Heart left ventricle (tissue), 16 donors: ENCODE data around the gene STIP1. TPM values are rescaled to one million over a fixed set of nuclear protein-coding genes. Genes with fewer than 3 reads are reported as not detected.
A peak's percentile ranks its signal among the peaks of the same experiment; 100 is the strongest.

Experiments used
- ATAC-seq, 4 donors: fragments of 200-7000 bp; cut with Tn5 transposase; one replicate each; pipeline ENCODE4 v1.9.1; 2020 to 2022; ENCODE audit warnings: moderate library complexity in 4 of 4, mild to moderate bottlenecking in 3 of 4, moderate number of reproducible peaks in 1 of 4
- DNase-seq, 5 donors: peaks; one replicate each; pipeline ENCODE4 v3.0.0-alpha.2; 2020
- H3K27ac ChIP-seq, 12 donors: fragments of 200-600 bp; sonication (generic) in 4 of 12; one replicate each; pipeline versions ENCODE4 v1.5.0 to v1.8.0; 2016 to 2022; ENCODE audit warnings: mild to moderate bottlenecking in 2 of 12
- H3K27me3 ChIP-seq, 9 donors: fragments of 200-600 bp; sonication (generic) in 2 of 9; one replicate each; pipeline versions ENCODE4 v1.5.1 to v1.8.0; 2016 to 2022; ENCODE audit warnings: mild to moderate bottlenecking in 3 of 9
- H3K36me3 ChIP-seq, 9 donors: fragments of 200-600 bp; sonication (generic) in 2 of 9; one replicate each; pipeline versions ENCODE4 v1.5.0 to v1.8.0; 2018 to 2022; ENCODE audit warnings: mild to moderate bottlenecking in 2 of 9
- H3K4me1 ChIP-seq, 12 donors: fragments of 200-600 bp; sonication (generic) in 4 of 12; one replicate each; pipeline versions ENCODE4 v1.5.0 to v1.8.0; 2016 to 2022; ENCODE audit warnings: mild to moderate bottlenecking in 3 of 12
- H3K4me3 ChIP-seq, 12 donors: fragments of 200-600 bp; sonication (generic) in 4 of 12; one replicate each; pipeline versions ENCODE4 v1.5.0 to v1.8.0; 2017 to 2022; ENCODE audit warnings: mild to moderate bottlenecking in 9 of 12, moderate library complexity in 4 of 12
- H3K9me3 ChIP-seq, 12 donors: fragments of 200-600 bp; sonication (generic) in 4 of 12; one replicate each; pipeline versions ENCODE4 v1.5.0 to v1.8.0; 2016 to 2022; ENCODE audit warnings: mild to moderate bottlenecking in 1 of 12
- CTCF ChIP-seq, 12 donors: fragments of 200-600 bp; sonication (generic) in 4 of 12; IDR thresholded peaks; one replicate each; pipeline versions ENCODE4 v1.5.0 to v1.8.0; 2018 to 2022; ENCODE audit warnings: antibody characterized with exemption in 12 of 12, mild to moderate bottlenecking in 5 of 12
- POLR2A ChIP-seq, 2 donors: fragments of 450-650 bp; IDR thresholded peaks; one replicate each; pipeline ENCODE4 v1.6.1; 2017; ENCODE audit warnings: antibody characterized with exemption in 2 of 2, mild to moderate bottlenecking in 2 of 2, moderate library complexity in 2 of 2
- WGBS, 4 donors: extraction: QIAGEN DNeasy Blood & Tissue Kit in 2 of 4; methylation state at CpG; one replicate each; pipeline versions ENCODE4 v1.1.5 to v1.1.7; 2013 to 2018; 5-methylcytosine and 5-hydroxymethylcytosine counted together
- intact Hi-C, 10 donors: fragments of 100-400 bp; cut with DNase I; formaldehyde crosslinking; loops; one replicate each; pipeline versions ENCODE4 v1.11.1 to v1.14.2; 2022
- polyA plus RNA-seq, 2 donors: library from polyadenylated mRNA; stranded (reverse); fragments of 200-250 nt; gene quantifications; one replicate each; pipeline ENCODE4 v1.2.3, GENCODE V29; 2013
- total RNA-seq, 9 donors: library from RNA; depleted of rRNA in 2 of 9; stranded (reverse); fragments of >200 nt in 2 of 9; fragmentation: NEBNext Ultra II Directional in 3 of 9; extraction: Animal tissue kit (Norgen Biotek cat#: 25700) in 3 of 9; gene quantifications; one replicate each; pipeline versions ENCODE4 v1.1.0 to v1.2.4, GENCODE V29; 2016 to 2023
- donor health status: ischemic (EF 13 %, LVEDD 7.1; RV severe dilation, severe dysfunction).
- donor health status: healthy with polysubstance abuse.
- donor health status: DM: no; HTN: yes; CAD: no.
- donor health status: DM: no; HTN: no; CAD: no.
- donor health status: ischemic (EF 25% LVEDD 6.9; RV normal size, moderate dysfunction).
- donor health status: ischemic (EF 25% LVEDD 5.7; RV mildly dilated, moderate dysfunction).
- donor health status: healthy.
- donor health status: DM: yes; HTN: yes; CAD: no.
- donor health status: ischemic (EF 35%, LVEDD 5.7; RV mildly dilated, moderate dysfunction).
- donor health status: nonischemic (EF 11% LVEDD 7.7; RV severe dilation, severe dysfunction).
- donor health status: DM: yes; HTN: yes; CAD: no.
- donor health status: PGD.
- donor health status: ischemic (EF 29% LVEDD 5.4; RV normal size, mild dysfunction).
- donor health status: nonischemic (EF 23%, LVEDD 6.1; RV moderate dilation, normal function).

Gene STIP1
- total and polyA plus RNA-seq, 11 donors = 68.8 to 175 (median 88.8) TPM

DNA sequence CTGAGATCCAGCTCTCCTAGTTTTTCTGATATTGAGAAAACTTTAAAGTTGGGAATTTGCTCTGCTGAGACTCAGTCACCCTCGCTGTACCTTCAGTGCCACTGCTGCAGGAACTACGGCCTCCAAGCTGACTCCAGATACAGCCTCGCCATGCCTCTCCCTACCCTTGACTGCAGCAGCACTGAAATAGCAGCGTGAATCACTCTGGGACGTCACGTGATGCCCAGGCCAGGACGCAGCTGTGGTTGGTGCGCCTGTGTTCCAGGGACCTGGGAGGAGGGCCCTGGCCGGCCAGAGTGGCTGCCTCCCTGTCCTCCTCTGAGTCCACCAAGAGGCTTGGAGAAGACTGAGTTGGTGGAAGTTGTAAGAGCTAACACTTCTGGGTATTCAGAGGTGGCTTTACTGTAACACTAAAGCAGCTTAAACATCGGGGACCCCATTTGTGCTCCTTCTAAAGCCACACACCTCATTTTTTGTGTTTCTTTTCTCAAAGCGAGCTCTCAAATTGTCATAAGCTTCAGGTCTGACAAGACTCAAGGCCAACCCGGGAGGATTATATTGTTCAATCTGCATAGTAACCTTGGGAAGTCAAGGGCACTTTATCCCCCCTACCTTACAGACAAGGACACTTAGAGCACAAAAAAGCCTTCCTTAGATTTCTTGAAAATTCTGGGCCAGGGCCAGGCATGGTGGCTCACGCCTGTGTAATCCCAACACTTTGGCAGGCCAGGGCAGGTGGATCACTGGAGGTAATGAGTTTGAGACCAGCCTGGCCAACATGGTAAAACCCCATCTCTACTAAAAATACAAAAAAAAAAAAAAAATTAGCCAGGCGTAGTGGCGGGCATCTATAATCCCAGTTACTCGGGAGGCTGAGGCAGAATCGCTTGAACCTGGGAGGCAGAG, 4.2 kb upstream of the STIP1 start:
- Histone ChIP-seq H3K27me3 (no peaks in the 10 kb centered on the region), H3K36me3 (peaks cover 0 to 2% (median 0%) of the 10 kb centered on the region in 9 donors), H3K4me3 (peak overlapping the region in 9 of 12 donors; percentile 17 to 52 (median 39)), H3K9me3 (no peaks in the 10 kb centered on the region), H3K4me1 (peaks cover 5 to 52% (median 43%) of the 10 kb centered on the region in 12 donors), H3K27ac (peak overlapping the region; percentile 69 to 93 (median 82))
- intact Hi-C loops = loop anchor here in 1 of 10 donors (2.0 kb wide), 1 partner anchor 43 kb away; no protein-coding TSS in a partner anchor
- DNase-seq (peak; percentile 93 to 97 (median 94)), ATAC-seq (peak; percentile 73 to 78 (median 74))
- 38 to 41% (median 39%) methylated on average over 16 to 17 of the region's 17 CpGs for WGBS, 4 donors
- TF ChIP-seq CTCF (IDR thresholded peaks at IDR 0.05) (no peak), POLR2A (IDR thresholded peaks at IDR 0.05) (peak; percentile 87 to 95)

- ATAC-seq = no peak
These were observed 2.1 kb upstream of the STIP1 start for GRCh38 chr11:64183890-64184289.

GRCh38 chr11:64185175-64185692, 737 bp upstream of the STIP1 start:
- Histone ChIP-seq H3K4me1 (peaks cover 3 to 55% (median 43%) of the 10 kb centered on the region in 12 donors), H3K36me3 (peaks cover 0 to 22% (median 0%) of the 10 kb centered on the region in 9 donors), H3K27ac (peak overlapping the region; percentile 91 to 99 (median 97)), H3K27me3 (no peaks in the 10 kb centered on the region), H3K4me3 (peak overlapping the region in 11 of 12 donors; percentile 41 to 83 (median 75)), H3K9me3 (no peaks in the 10 kb centered on the region)
- TF ChIP-seq POLR2A (IDR thresholded peaks at IDR 0.05) = peak; percentile 92 to 99
- TF ChIP-seq CTCF (IDR thresholded peaks at IDR 0.05) = peak in 11 of 12 donors; percentile 14 to 76 (median 42)
- DNase-seq (peak; percentile 89 to 93 (median 92)), ATAC-seq (peak; percentile 4 to 65 (median 56))
- WGBS, 4 donors = 0 to 1% (median 0%) methylated on average over 31 to 52 of the region's 52 CpGs
- intact Hi-C loops = loop anchor here in 1 of 10 donors (5.0 kb wide), 2 partner anchors 42 to 117 kb away; partner anchors contain the start of genes CATSPERZ, NUDT22 and TRPT1

More at GRCh38 chr11:64183890-64184289, 2.1 kb upstream of the STIP1 start:
- TF ChIP-seq CTCF (IDR thresholded peaks at IDR 0.05) = no peak
- TF ChIP-seq POLR2A (IDR thresholded peaks at IDR 0.05) = no peak
- WGBS, 4 donors = 88 to 93% (median 90%) methylated on average over 7 of the region's 7 CpGs
- DNase-seq = no peak
- no peak overlapping the region for H3K4me3 ChIP-seq
- no peaks in the 10 kb centered on the region for H3K9me3 ChIP-seq
- peaks cover 0 to 11% (median 0%) of the 10 kb centered on the region in 9 donors for H3K36me3 ChIP-seq
- intact Hi-C loops = no loop called here
- peaks cover 5 to 52% (median 44%) of the 10 kb centered on the region in 12 donors for H3K4me1 ChIP-seq
- no peaks in the 10 kb centered on the region for H3K27me3 ChIP-seq
- peak overlapping the region in 4 of 12 donors; percentile 22 to 98 (median 97) for H3K27ac ChIP-seq
